ENCODE measurements around the gene TAGLN2. TPM values are rescaled to one million over a fixed set of nuclear protein-coding genes. Genes with fewer than 3 reads are reported as not detected.
A peak's percentile ranks its signal among the peaks of the same experiment; 100 is the strongest.

Gene TAGLN2
- total RNA-seq, 1 experiment from 2014 or later, result 464 TPM

GRCh38 chr1:159945483-159946241 lies 20.4 kb upstream of the TAGLN2 start, which contains the start of gene IGSF9:
IGSF9 (minus strand) TSS chr1:159945613; CDS start chr1:159943454, 2,159 bp downstream.
- intact Hi-C loops (cut with micrococcal nuclease), result no loop called here
- POLR2A ChIA-PET, result interaction anchor here (0.7 to 3.5 kb wide), 9 partner anchors 10 to 85 kb away, joined by 3 to 19 read pairs (median 4); partner anchors contain the start of gene SLAMF9

GRCh38 chr1:159944623-159945455 lies 19.5 kb upstream of the TAGLN2 start:
- TF ChIP-seq CTCF (IDR thresholded peaks at IDR 0.05; ENCODE audit: unreplicated experiment), result no peak
- Mint-ChIP-seq H3K4me3 (ENCODE audit: unreplicated experiment) (peak overlapping the region; percentile 69), H3K4me1 (ENCODE audit: insufficient read depth, unreplicated experiment) (peaks cover 41% of the 10 kb centered on the region), H3K27ac (ENCODE audit: low read depth, unreplicated experiment) (no peak overlapping the region), H3K27me3 (ENCODE audit: insufficient read depth, unreplicated experiment) (no peaks in the 10 kb centered on the region), H3K36me3 (ENCODE audit: insufficient read depth, unreplicated experiment) (no peaks in the 10 kb centered on the region), H3K9me3 (ENCODE audit: unreplicated experiment) (no peaks in the 10 kb centered on the region)
- DNase-seq (ENCODE audit: unreplicated experiment), result no peak
- CTCF ChIA-PET, result interaction anchor here (0.6 to 52.4 kb wide), 10 partner anchors 10 to 134 kb away, joined by 3 to 1675 read pairs (median 6); no protein-coding TSS in a partner anchor
- BruUV-seq (replicated peaks), result no TSS peak
- POLR2A ChIA-PET, result interaction anchor here (0.6 to 3.5 kb wide), 7 partner anchors 10 to 312 kb away, joined by 3 to 19 read pairs (median 5); partner anchors contain the start of genes SLAMF9 and TAGLN2
- intact Hi-C loops (cut with micrococcal nuclease), result no loop called here

More at GRCh38 chr1:159945483-159946241, 20.4 kb upstream of the TAGLN2 start, which contains the start of gene IGSF9:
- Mint-ChIP-seq H3K27ac (ENCODE audit: low read depth, unreplicated experiment) (no peak within 1 kb of the TSS), H3K4me3 (ENCODE audit: unreplicated experiment) (peak within 1 kb of the TSS; percentile 69), H3K9me3 (ENCODE audit: unreplicated experiment) (no peaks in the 10 kb centered on the region), H3K36me3 (ENCODE audit: insufficient read depth, unreplicated experiment) (no peaks in the 10 kb centered on the region), H3K27me3 (ENCODE audit: insufficient read depth, unreplicated experiment) (no peaks in the 10 kb centered on the region), H3K4me1 (ENCODE audit: insufficient read depth, unreplicated experiment) (peaks cover 45% of the 10 kb centered on the region)
- peak; percentile 37 for TF ChIP-seq CTCF (IDR thresholded peaks at IDR 0.05; ENCODE audit: unreplicated experiment)
- no TSS peak for BruUV-seq (replicated peaks)
- peak; percentile 86 for DNase-seq (ENCODE audit: unreplicated experiment)
- CTCF ChIA-PET, result interaction anchor here (0.6 to 52.4 kb wide), 22 partner anchors 10 to 302 kb away, joined by 3 to 1675 read pairs (median 4); partner anchors contain the start of gene TAGLN2

- no peak for TF ChIP-seq CTCF (IDR thresholded peaks at IDR 0.05; ENCODE audit: unreplicated experiment)
- Mint-ChIP-seq H3K27ac (ENCODE audit: low read depth, unreplicated experiment) (no peak overlapping the region), H3K27me3 (ENCODE audit: insufficient read depth, unreplicated experiment) (no peaks in the 10 kb centered on the region), H3K36me3 (ENCODE audit: insufficient read depth, unreplicated experiment) (no peaks in the 10 kb centered on the region), H3K4me1 (ENCODE audit: insufficient read depth, unreplicated experiment) (peaks cover 34% of the 10 kb centered on the region), H3K9me3 (ENCODE audit: unreplicated experiment) (no peaks in the 10 kb centered on the region), H3K4me3 (ENCODE audit: unreplicated experiment) (no peak overlapping the region)
- no TSS peak for BruUV-seq (replicated peaks)
- ChIA-PET POLR2A (interaction anchor here (0.7 to 3.5 kb wide), 4 partner anchors 11 to 313 kb away, joined by 3 to 12 read pairs (median 6); partner anchors contain the start of genes SLAMF9 and TAGLN2), CTCF (interaction anchor here (0.6 to 52.4 kb wide), 9 partner anchors 8 to 135 kb away, joined by 3 to 1675 read pairs (median 6); no protein-coding TSS in a partner anchor)
- intact Hi-C loops (cut with micrococcal nuclease), result no loop called here
- peak; percentile 56 for DNase-seq (ENCODE audit: unreplicated experiment)
These were observed 18.8 kb upstream of the TAGLN2 start for GRCh38 chr1:159943908-159944622.
